OCI-LY7 (cell line): Measurements from ENCODE around the gene B3GNT5. TPM values are rescaled to one million over a fixed set of nuclear protein-coding genes. Genes with fewer than 3 reads are reported as not detected.

ENCODE experiments used
- BruUV-seq: library from RNA; stranded (reverse); fragments of 400-500 nt; replicated peaks from 2 replicates; lab custom pipeline; 2021; lab: Mats Ljungman, UMichigan
- CTCF ChIA-PET: fragments of 300-600 bp; sonication (Branson Sonifier 250); formaldehyde crosslinking; loops from one replicate; lab custom pipeline; 2022; ENCODE audit warnings: antibody characterized with exemption; ENCODE audit not compliant: unreplicated experiment; lab: Charles Lee
- POLR2A ChIA-PET: fragments of 300-600 bp; sonication (Branson Sonifier 250); formaldehyde crosslinking; loops from one replicate; lab custom pipeline; 2022; ENCODE audit warnings: antibody characterized with exemption; lab: Charles Lee
- DNase-seq: peaks from one replicate; pipeline ENCODE4 v3.0.0-alpha.2; 2015; ENCODE audit warnings: low spot score
- H2AFZ ChIP-seq: fragments of 200-600 bp; sonication (generic), shearing (Covaris generic); 2 replicates; pipeline ENCODE4 v1.6.1; 2014; ENCODE audit warnings: mild to moderate bottlenecking, antibody characterized with exemption, low read length, moderate library complexity
- H3K27ac ChIP-seq: fragments of 200-600 bp; sonication (generic); 2 replicates; pipeline ENCODE4 v1.5.1; 2014; ENCODE audit warnings: mixed run types, low read depth, mild to moderate bottlenecking, moderate library complexity, low read length, inconsistent platforms; ENCODE audit not compliant: poor library complexity, severe bottlenecking
- H3K36me3 ChIP-seq: fragments of 200-600 bp; sonication (generic); 2 replicates; pipeline ENCODE4 v1.6.1; 2014; ENCODE audit warnings: mild to moderate bottlenecking, antibody characterized with exemption, low read length, moderate library complexity, mixed read lengths; ENCODE audit not compliant: insufficient read depth
- H3K4me1 ChIP-seq: fragments of 200-600 bp; sonication (generic); 2 replicates; pipeline ENCODE4 v1.5.1; 2014; ENCODE audit warnings: mild to moderate bottlenecking, low read length; ENCODE audit not compliant: insufficient read depth, poor library complexity, severe bottlenecking
- H3K4me2 ChIP-seq: fragments of 200-600 bp; sonication (generic); 2 replicates; pipeline ENCODE4 v1.6.1; 2014; ENCODE audit warnings: mild to moderate bottlenecking, low read length
- H3K4me3 ChIP-seq: fragments of 200-600 bp; sonication (generic); 2 replicates; pipeline ENCODE4 v1.5.1; 2014; ENCODE audit warnings: mild to moderate bottlenecking, low read depth, low read length; ENCODE audit not compliant: poor library complexity, severe bottlenecking
- H3K79me2 ChIP-seq: fragments of 200-600 bp; sonication (generic); 2 replicates; pipeline ENCODE4 v1.6.1; 2016; ENCODE audit warnings: low read depth, mild to moderate bottlenecking, low read length, moderate library complexity, mixed read lengths; ENCODE audit not compliant: insufficient read depth
- H3K9me2 ChIP-seq: fragments of 200-600 bp; sonication (generic); 2 replicates; pipeline ENCODE4 v1.6.1; 2016; ENCODE audit warnings: mild to moderate bottlenecking, low read length, mixed read lengths; ENCODE audit not compliant: insufficient read depth
- H3K9me3 ChIP-seq: fragments of 200-600 bp; sonication (generic); 2 replicates; pipeline ENCODE4 v1.6.1; 2014; ENCODE audit warnings: mild to moderate bottlenecking, mixed run types, low read length, mixed read lengths
- H4K20me1 ChIP-seq: fragments of 200-600 bp; sonication (generic); 2 replicates; pipeline ENCODE4 v1.6.1; 2014; ENCODE audit warnings: mild to moderate bottlenecking, antibody characterized with exemption, low read length, moderate library complexity, mixed read lengths; ENCODE audit not compliant: insufficient read depth
- CTCF ChIP-seq: fragments of 200-600 bp; sonication (generic); conservative IDR thresholded peaks from 2 replicates; pipeline ENCODE4 v1.5.1; 2014; ENCODE audit warnings: mild to moderate bottlenecking, antibody characterized with exemption, low read length, moderate library complexity, mixed read lengths
- EZH2phosphoT487 ChIP-seq: fragments of 200-600 bp; sonication (generic); IDR thresholded peaks from 2 replicates; pipeline ENCODE4 v1.6.1; 2018; ENCODE audit warnings: low read depth, borderline replicate concordance, mild to moderate bottlenecking, mixed run types, antibody characterized with exemption, low read length, moderate library complexity, mixed read lengths
- intact Hi-C: fragments of 100-400 bp; cut with micrococcal nuclease; formaldehyde crosslinking; loops from one replicate; pipeline ENCODE4 v1.10.0; 2022; ENCODE audit not compliant: unreplicated experiment
- total RNA-seq, 2 experiments: library from RNA; depleted of rRNA in 1 of 2; stranded (reverse); fragments of >200 nt in 1 of 2; shearing (Covaris generic) in 1 of 2; gene quantifications; 2 replicates each; pipeline ENCODE4 v1.2.3, GENCODE V29; 2014 to 2022

B3GNT5 gene
- total RNA-seq, 2 experiments from 2014 or later = 0.11 TPM; not detected in 1

- ChIA-PET POLR2A (interaction anchor here (0.6 to 1.5 kb wide), 2 partner anchors 10 to 46 kb away, joined by 3 to 7 read pairs; no protein-coding TSS in a partner anchor), CTCF (no interaction called here)
- H3K4me2 ChIP-seq = no peak overlapping the region
- TF ChIP-seq CTCF (no peak), EZH2phosphoT487 (no peak)
- peaks cover 6% of the 10 kb centered on the region for H3K4me1 ChIP-seq
- no peak overlapping the region for H3K27ac ChIP-seq
- H3K9me2 ChIP-seq = no peaks in the 10 kb centered on the region
- H2AFZ ChIP-seq = 0 out of 2 replicates have a peak overlapping the region, but pooled peaks have one; percentile 55
- H3K4me3 ChIP-seq = no peak overlapping the region
- no peaks in the 10 kb centered on the region for H3K79me2 ChIP-seq
- H3K36me3 ChIP-seq = no peaks in the 10 kb centered on the region
- no peak for DNase-seq
- no peaks in the 10 kb centered on the region for H3K9me3 ChIP-seq
- intact Hi-C loops = loop anchor here (5.0 kb wide), 1 partner anchor 282 kb away; no protein-coding TSS in a partner anchor
- H4K20me1 ChIP-seq = no peaks in the 10 kb centered on the region
- no TSS peak for BruUV-seq
Observed at GRCh38 chr3:183285318-183285717, 32.3 kb downstream of the B3GNT5 start.

GRCh38 chr3:183285828-183286457 lies 32.9 kb downstream of the B3GNT5 start:
- Histone ChIP-seq H3K9me3 (no peaks in the 10 kb centered on the region), H3K36me3 (no peaks in the 10 kb centered on the region), H2AFZ (peak overlapping the region; percentile 55; the same call in 1 of the 2 replicates), H3K27ac (no peak overlapping the region), H4K20me1 (no peaks in the 10 kb centered on the region), H3K4me1 (peaks cover 6% of the 10 kb centered on the region), H3K79me2 (no peaks in the 10 kb centered on the region), H3K4me2 (peak overlapping the region; percentile 36; the same call in 1 of the 2 replicates), H3K4me3 (no peak overlapping the region), H3K9me2 (no peaks in the 10 kb centered on the region)
- TF ChIP-seq CTCF = no peak
- no peak for TF ChIP-seq EZH2phosphoT487
- intact Hi-C loops = loop anchor here (5.0 kb wide), 1 partner anchor 281 kb away; no protein-coding TSS in a partner anchor
- BruUV-seq = no TSS peak
- peak; percentile 46 for DNase-seq
- POLR2A ChIA-PET = interaction anchor here (0.6 to 1.5 kb wide), 5 partner anchors 11 to 73 kb away, joined by 3 to 7 read pairs (median 3); no protein-coding TSS in a partner anchor
- CTCF ChIA-PET = no interaction called here
